ENCODE results near the gene EIF1AD.
"Not testable (repeated sequence)": the region's sequence is repeated elsewhere in the genome, so short reads cannot be mapped to it uniquely, and the experiment has no call there.

The EIF1AD gene

GRCh38 chr11:65968600-65969482 is 33.1 kb downstream of the EIF1AD start:
- DNase-seq (ENCODE audit: low read depth) = no peak

GRCh38 chr11:65967329-65967934 is 34.5 kb downstream of the EIF1AD start:
- no peak for DNase-seq (ENCODE audit: low read depth)

GRCh38 chr11:65965986-65966762 is 35.8 kb downstream of the EIF1AD start:
- no peak for DNase-seq (ENCODE audit: low read depth)

- no peak for DNase-seq (ENCODE audit: low read depth)
These were observed 37.1 kb downstream of the EIF1AD start for GRCh38 chr11:65964906-65965305.

- DNase-seq (ENCODE audit: low read depth) = no peak
These were observed 39.8 kb downstream of the EIF1AD start for GRCh38 chr11:65962141-65962564.

GRCh38 chr11:65961267-65962140 is 40.5 kb downstream of the EIF1AD start, which contains the start of gene SART1:
Gene SART1 (plus strand): TSS chr11:65961734. CDS start chr11:65961781, 47 bp downstream.
- peak; percentile 95 for DNase-seq (ENCODE audit: low read depth)

GRCh38 chr11:65960824-65961266 is 41.1 kb downstream of the EIF1AD start:
- DNase-seq (ENCODE audit: low read depth) = no peak

- no peak for DNase-seq (ENCODE audit: low read depth)
These were observed 43.1 kb downstream of the EIF1AD start for GRCh38 chr11:65958774-65959420.

- DNase-seq (ENCODE audit: low read depth) = no peak
These were observed 43.7 kb downstream of the EIF1AD start for GRCh38 chr11:65958291-65958690.

GRCh38 chr11:65954771-65955170 is 47.2 kb downstream of the EIF1AD start:
- DNase-seq (ENCODE audit: low read depth) = no peak

GRCh38 chr11:65953471-65953870 is 48.5 kb downstream of the EIF1AD start:
- no peak for DNase-seq (ENCODE audit: low read depth)

- no peak for DNase-seq (ENCODE audit: low read depth)
These were observed 49.9 kb downstream of the EIF1AD start for GRCh38 chr11:65952052-65952521.

- not testable (repeated sequence) for DNase-seq (ENCODE audit: low read depth)
These were observed 50.3 kb downstream of the EIF1AD start for GRCh38 chr11:65951641-65952040.

- not testable (repeated sequence) for DNase-seq (ENCODE audit: low read depth)
These were observed 51.2 kb downstream of the EIF1AD start for GRCh38 chr11:65950711-65951110.

- DNase-seq (ENCODE audit: low read depth) = no peak
These were observed 54.3 kb downstream of the EIF1AD start for GRCh38 chr11:65947603-65948125.

- no peak for DNase-seq (ENCODE audit: low read depth)
These were observed 54.8 kb downstream of the EIF1AD start for GRCh38 chr11:65947133-65947532.

- no peak for DNase-seq (ENCODE audit: low read depth)
These were observed 55.3 kb downstream of the EIF1AD start for GRCh38 chr11:65946655-65947054.

All from activated T-cell treated with anti-CD3 and anti-CD28 coated beads for 24 hours (primary cell).